T-helper 17 cell (primary cell): ENCODE data around the gene MON2. TPM values are rescaled to one million over a fixed set of nuclear protein-coding genes. Genes with fewer than 3 reads are reported as not detected.

Experiments
- ATAC-seq: fragments of 150-1000 bp; cut with Tn5 transposase; 2 replicates; pipeline ENCODE4 v1.10.0; 2021; ENCODE audit warnings: mild to moderate bottlenecking, moderate library complexity
- DNase-seq, 3 donors: peaks; one replicate each; pipeline versions ENCODE4 v3.0.0 to v3.0.0-alpha.2; 2020 to 2021
- H3K9me3 ChIP-seq: one replicate; pipeline ENCODE4 v1.7.0; 2013; ENCODE audit warnings: low read length, mild to moderate bottlenecking; ENCODE audit not compliant: control insufficient read depth, poor library complexity, severe bottlenecking
- H3K27ac Mint-ChIP-seq: one replicate; pipeline ENCODE4 v1.8.0; 2022; ENCODE audit warnings: mild to moderate bottlenecking, moderate library complexity, mixed read lengths
- H3K27me3 Mint-ChIP-seq: one replicate; pipeline ENCODE4 v1.8.0; 2022; ENCODE audit warnings: mixed read lengths
- H3K36me3 Mint-ChIP-seq: one replicate; pipeline ENCODE4 v1.8.0; 2022; ENCODE audit warnings: low read depth, mixed read lengths
- H3K4me1 Mint-ChIP-seq: one replicate; pipeline ENCODE4 v1.8.0; 2022; ENCODE audit warnings: mild to moderate bottlenecking, mixed read lengths
- H3K4me3 Mint-ChIP-seq: one replicate; pipeline ENCODE4 v1.8.0; 2022; ENCODE audit warnings: mild to moderate bottlenecking, moderate library complexity, mixed read lengths
- total RNA-seq, 4 donors: library from RNA in 2 of 4; stranded (reverse) in 2 of 4; gene quantifications; one replicate each; pipeline ENCODE4 v1.2.3 and lab custom pipeline; 2022 to 2026

The MON2 gene
- total RNA-seq, 2 donors from 2014 or later = 62.2 to 71.0 TPM

DNA sequence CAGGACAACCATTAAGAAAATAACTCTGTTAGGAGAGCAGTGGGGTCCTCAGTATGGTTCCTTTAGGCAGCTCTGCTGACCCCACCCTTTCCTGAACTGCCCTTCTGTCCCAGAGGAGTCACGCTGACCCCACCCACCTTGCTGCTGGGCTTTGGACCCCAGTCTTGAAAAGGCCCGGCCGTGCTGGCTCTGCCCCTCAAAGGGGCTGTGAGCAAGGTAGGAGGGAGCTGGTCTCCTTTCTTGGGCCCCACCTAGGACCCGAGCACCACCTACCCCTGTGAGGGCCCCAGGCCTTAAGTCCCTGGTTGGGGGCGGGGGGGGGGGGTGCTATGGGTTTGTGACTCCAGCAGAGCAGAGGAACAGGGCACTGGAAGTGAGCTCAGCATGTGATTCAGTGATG lies 171.1 kb downstream of the MON2 start:
- peaks cover 8% of the 10 kb centered on the region for H3K4me1 Mint-ChIP-seq
- DNase-seq (no peak), ATAC-seq (no peak)
- H3K36me3 Mint-ChIP-seq = no peaks in the 10 kb centered on the region
- no peak overlapping the region for H3K27ac Mint-ChIP-seq
- H3K4me3 Mint-ChIP-seq = no peak overlapping the region
- H3K9me3 ChIP-seq = no peaks in the 10 kb centered on the region
- peaks cover 36% of the 10 kb centered on the region for H3K27me3 Mint-ChIP-seq

- H3K4me3 Mint-ChIP-seq = peak overlapping the region; percentile 73
- H3K27ac Mint-ChIP-seq = peak overlapping the region; percentile 60
- peaks cover 6% of the 10 kb centered on the region for H3K27me3 Mint-ChIP-seq
- ATAC-seq (peak; percentile 95), DNase-seq (no peak)
- no peaks in the 10 kb centered on the region for H3K9me3 ChIP-seq
- H3K4me1 Mint-ChIP-seq = peaks cover 8% of the 10 kb centered on the region
- H3K36me3 Mint-ChIP-seq = no peaks in the 10 kb centered on the region
Measured at GRCh38 chr12:62640910-62641448, 174.4 kb downstream of the MON2 start.

- ATAC-seq (no peak), DNase-seq (no peak)
- peaks cover 10% of the 10 kb centered on the region for H3K27me3 Mint-ChIP-seq
- no peaks in the 10 kb centered on the region for H3K9me3 ChIP-seq
- no peak overlapping the region for H3K27ac Mint-ChIP-seq
- H3K4me3 Mint-ChIP-seq = no peak overlapping the region
- H3K4me1 Mint-ChIP-seq = peaks cover 8% of the 10 kb centered on the region
- no peaks in the 10 kb centered on the region for H3K36me3 Mint-ChIP-seq
Measured at GRCh38 chr12:62642486-62642885, 175.9 kb downstream of the MON2 start.

- H3K27me3 Mint-ChIP-seq = peaks cover 10% of the 10 kb centered on the region
- H3K36me3 Mint-ChIP-seq = no peaks in the 10 kb centered on the region
- peaks cover 8% of the 10 kb centered on the region for H3K4me1 Mint-ChIP-seq
- no peak overlapping the region for H3K27ac Mint-ChIP-seq
- H3K4me3 Mint-ChIP-seq = no peak overlapping the region
- no peaks in the 10 kb centered on the region for H3K9me3 ChIP-seq
- no peak for DNase-seq
- no peak for ATAC-seq
Measured at GRCh38 chr12:62643486-62643885, 176.9 kb downstream of the MON2 start.

DNA sequence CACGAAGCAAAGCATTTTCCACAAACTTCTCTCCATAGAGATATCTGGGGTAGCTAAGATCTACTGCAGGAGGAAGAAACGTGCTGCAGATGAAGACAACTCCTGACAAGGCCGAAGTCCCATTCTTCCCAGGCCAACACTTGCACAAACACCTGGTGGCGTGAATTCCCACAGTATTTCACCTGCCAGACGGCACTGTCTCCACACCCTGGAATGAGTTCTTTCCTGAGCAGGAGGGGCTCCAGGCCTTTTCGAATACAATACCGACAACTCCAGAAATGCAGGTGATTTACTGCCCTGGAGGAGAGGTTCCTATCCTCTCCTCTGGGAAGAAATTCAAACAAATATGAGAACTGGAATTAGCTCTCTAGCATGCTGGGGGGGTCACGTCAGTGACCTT lies 179.9 kb downstream of the MON2 start:
- no peaks in the 10 kb centered on the region for H3K36me3 Mint-ChIP-seq
- no peak overlapping the region for H3K27ac Mint-ChIP-seq
- no peak overlapping the region for H3K4me3 Mint-ChIP-seq
- ATAC-seq (no peak), DNase-seq (no peak)
- H3K27me3 Mint-ChIP-seq = peaks cover 10% of the 10 kb centered on the region
- H3K4me1 Mint-ChIP-seq = peaks cover under 1% of the 10 kb centered on the region
- no peaks in the 10 kb centered on the region for H3K9me3 ChIP-seq

GRCh38 chr12:62647586-62647985 lies 181.0 kb downstream of the MON2 start:
- DNase-seq (no peak), ATAC-seq (no peak)

DNA sequence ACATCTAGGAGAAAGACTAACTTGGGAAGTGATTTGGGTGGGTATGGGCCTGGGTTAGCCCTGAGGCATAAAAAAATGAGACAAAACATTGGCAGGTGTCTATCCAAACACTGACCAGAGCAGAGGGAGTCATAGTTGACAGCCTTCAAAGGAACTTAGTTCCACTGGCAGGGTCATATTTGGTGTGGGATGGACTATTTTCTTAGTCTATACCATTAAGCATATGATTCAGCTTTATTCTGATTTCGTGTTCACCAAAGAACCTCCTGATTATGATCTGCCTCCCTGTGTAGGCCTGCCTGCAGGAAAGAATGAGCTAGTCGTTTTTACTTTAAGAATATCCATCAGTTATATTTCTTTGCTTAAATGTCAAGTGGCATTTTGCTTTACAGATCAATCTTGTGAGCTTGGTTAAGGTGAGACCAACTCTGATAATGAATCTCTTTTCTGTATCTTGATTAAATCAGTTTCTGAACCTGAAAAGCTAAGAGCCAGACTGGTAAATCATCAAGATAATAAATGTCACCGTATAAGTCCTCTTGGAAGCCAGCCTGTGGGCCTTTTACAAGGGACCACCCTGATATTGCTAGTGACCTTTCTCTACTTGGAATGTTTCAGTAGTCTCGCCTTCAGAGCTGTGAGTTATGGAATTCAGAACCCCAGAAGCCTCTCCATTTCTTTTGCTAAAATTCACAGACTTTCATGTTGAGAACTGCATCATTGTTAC lies 182.9 kb downstream of the MON2 start:
- no peak overlapping the region for H3K27ac Mint-ChIP-seq
- no peak overlapping the region for H3K4me3 Mint-ChIP-seq
- ATAC-seq (no peak), DNase-seq (no peak)
- no peaks in the 10 kb centered on the region for H3K9me3 ChIP-seq
- peaks cover 2% of the 10 kb centered on the region for H3K4me1 Mint-ChIP-seq
- H3K36me3 Mint-ChIP-seq = no peaks in the 10 kb centered on the region
- peaks cover 21% of the 10 kb centered on the region for H3K27me3 Mint-ChIP-seq

More at GRCh38 chr12:62647586-62647985, 181.0 kb downstream of the MON2 start:
- peak overlapping the region; percentile 17 for H3K27ac Mint-ChIP-seq
- H3K27me3 Mint-ChIP-seq = peaks cover 10% of the 10 kb centered on the region
- no peaks in the 10 kb centered on the region for H3K4me1 Mint-ChIP-seq
- H3K9me3 ChIP-seq = no peaks in the 10 kb centered on the region
- no peaks in the 10 kb centered on the region for H3K36me3 Mint-ChIP-seq
- H3K4me3 Mint-ChIP-seq = no peak overlapping the region

Other genes with a start within 250 kb of the MON2 start
- 100 to 1,000 TPM; 186 to 222 TPM for gene USP15, start 206.4 kb upstream of the MON2 start, total RNA-seq